Ishikawa (cell line): Measurements from ENCODE around the gene PHIP.

ENCODE experiments used
- CEBPB ChIP-seq: IDR thresholded peaks from 2 replicates; pipeline ENCODE4 v1.6.1; 2012
- CREB1 ChIP-seq: IDR thresholded peaks from 2 replicates; pipeline ENCODE4 v1.6.1; 2012; ENCODE audit warnings: low read depth
- EGR1 ChIP-seq: IDR thresholded peaks from 2 replicates; pipeline ENCODE4 v1.6.1; 2012
- EP300 ChIP-seq: IDR thresholded peaks from 2 replicates; pipeline ENCODE4 v1.6.1; 2012; ENCODE audit warnings: borderline replicate concordance
- FOXM1 ChIP-seq: IDR thresholded peaks from 2 replicates; pipeline ENCODE4 v1.6.1; 2012; ENCODE audit warnings: low read depth, borderline replicate concordance
- NFIC ChIP-seq: IDR thresholded peaks from 2 replicates; pipeline ENCODE4 v1.6.1; 2012
- RAD21 ChIP-seq: IDR thresholded peaks from 2 replicates; pipeline ENCODE4 v1.6.1; 2012; ENCODE audit warnings: low read depth
- REST ChIP-seq: IDR thresholded peaks from 2 replicates; pipeline ENCODE4 v1.6.1; 2012; ENCODE audit warnings: low read depth, mild to moderate bottlenecking
- TAF1 ChIP-seq: IDR thresholded peaks from 2 replicates; pipeline ENCODE4 v1.6.1; 2012; ENCODE audit warnings: low read depth, mild to moderate bottlenecking
- TCF12 ChIP-seq: IDR thresholded peaks from 2 replicates; pipeline ENCODE4 v1.6.1; 2012; ENCODE audit warnings: low read depth
- TEAD4 ChIP-seq: IDR thresholded peaks from 2 replicates; pipeline ENCODE4 v1.6.1; 2012
- YY1 ChIP-seq: IDR thresholded peaks from 2 replicates; pipeline ENCODE4 v1.6.1; 2012; ENCODE audit warnings: low read depth
- ZBTB7A ChIP-seq: IDR thresholded peaks from 2 replicates; pipeline ENCODE4 v1.6.1; 2012; ENCODE audit warnings: low read depth
- TF ChIP-seq, protein P1 (sequence below): IDR thresholded peaks from 2 replicates; pipeline ENCODE4 v1.6.1; 2012
- TF ChIP-seq, protein P2 (sequence below): IDR thresholded peaks from 2 replicates; pipeline ENCODE4 v1.6.1; 2012

The PHIP gene

GRCh38 chr6:79004239-79004638 lies 73.8 kb downstream of the PHIP start:
- TF ChIP-seq EGR1 (no peak), TCF12 (no peak), ZBTB7A (no peak), TEAD4 (no peak), EP300 (no peak), YY1 (no peak), NFIC (no peak)
- TF ChIP-seq, protein P1, sequence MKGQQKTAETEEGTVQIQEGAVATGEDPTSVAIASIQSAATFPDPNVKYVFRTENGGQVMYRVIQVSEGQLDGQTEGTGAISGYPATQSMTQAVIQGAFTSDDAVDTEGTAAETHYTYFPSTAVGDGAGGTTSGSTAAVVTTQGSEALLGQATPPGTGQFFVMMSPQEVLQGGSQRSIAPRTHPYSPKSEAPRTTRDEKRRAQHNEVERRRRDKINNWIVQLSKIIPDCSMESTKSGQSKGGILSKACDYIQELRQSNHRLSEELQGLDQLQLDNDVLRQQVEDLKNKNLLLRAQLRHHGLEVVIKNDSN, result no peak

DNA sequence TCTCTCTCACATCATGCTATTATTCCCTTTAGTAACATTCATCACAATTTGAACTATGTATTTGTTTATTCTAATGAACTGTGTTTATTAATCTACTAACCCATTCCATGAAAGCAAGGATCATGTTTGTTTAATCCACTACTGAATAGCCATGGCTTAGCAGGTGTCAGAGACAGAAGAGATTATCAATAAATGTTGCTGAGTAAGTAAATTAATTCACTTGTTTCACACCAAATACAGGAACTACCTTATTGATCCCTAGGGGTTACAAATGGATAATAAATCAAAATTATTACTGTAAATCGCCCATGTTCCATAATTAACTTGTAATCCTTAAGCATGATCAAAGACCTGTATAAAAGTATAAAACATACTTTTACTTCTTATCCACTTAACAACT lies 76.6 kb downstream of the PHIP start:
- TF ChIP-seq TEAD4 (no peak), TAF1 (no peak), RAD21 (no peak), YY1 (no peak), TCF12 (no peak), CREB1 (no peak), CEBPB (no peak), ZBTB7A (no peak), REST (no peak), NFIC (no peak), FOXM1 (no peak), EGR1 (no peak)
- TF ChIP-seq, protein P2, sequence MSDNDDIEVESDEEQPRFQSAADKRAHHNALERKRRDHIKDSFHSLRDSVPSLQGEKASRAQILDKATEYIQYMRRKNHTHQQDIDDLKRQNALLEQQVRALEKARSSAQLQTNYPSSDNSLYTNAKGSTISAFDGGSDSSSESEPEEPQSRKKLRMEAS, result no peak
- TF ChIP-seq, protein P1, result no peak

DNA sequence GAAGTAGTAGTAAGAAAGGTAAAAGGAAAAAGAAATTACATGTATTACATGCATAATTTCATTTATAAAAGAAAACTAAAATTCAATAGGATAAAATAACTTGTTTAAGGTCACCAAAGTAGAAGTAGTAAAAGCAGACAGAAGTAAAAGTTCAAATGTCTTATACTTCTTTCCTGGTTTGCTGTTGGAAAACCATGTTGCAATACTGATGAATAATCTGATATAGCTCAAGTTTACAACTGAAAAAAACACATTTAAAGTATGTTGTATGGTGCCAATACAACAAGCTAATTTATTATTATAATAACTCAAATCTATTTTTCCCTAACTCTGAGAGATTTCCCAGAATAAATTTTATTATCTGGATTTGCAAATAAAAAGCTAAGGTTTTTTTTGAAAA lies 78.3 kb downstream of the PHIP start:
- no peak for TF ChIP-seq CREB1

DNA sequence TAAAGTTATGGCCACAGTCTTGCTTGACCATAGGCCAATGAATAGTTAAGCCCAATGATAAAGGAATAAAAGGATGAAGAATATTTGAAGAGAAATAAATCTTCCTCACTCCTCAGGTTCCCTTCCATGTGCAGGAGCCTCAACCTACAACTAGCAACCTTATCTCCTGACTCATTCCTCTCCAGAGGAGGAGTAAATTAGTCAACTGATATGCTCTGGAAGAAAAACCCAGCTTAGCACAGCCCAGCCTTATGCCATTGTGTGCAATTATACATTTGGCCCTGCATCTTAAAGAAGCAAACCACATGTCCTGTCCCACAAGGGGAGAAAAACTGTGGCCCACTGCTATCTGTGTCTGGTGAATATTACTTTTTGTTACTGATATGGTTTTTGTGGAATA lies 82.1 kb downstream of the PHIP start:
- no peak for TF ChIP-seq EP300

- no peak for TF ChIP-seq FOXM1
- no peak for TF ChIP-seq YY1
- no peak for TF ChIP-seq NFIC
- TF ChIP-seq, protein P2, result no peak
- no peak for TF ChIP-seq CREB1
- TF ChIP-seq TCF12, result no peak
- no peak for TF ChIP-seq REST
- TF ChIP-seq, protein P1, result no peak
- TF ChIP-seq EGR1, result no peak
- no peak for TF ChIP-seq ZBTB7A
- no peak for TF ChIP-seq RAD21
- no peak for TF ChIP-seq TAF1
- no peak for TF ChIP-seq CEBPB
- TF ChIP-seq EP300, result no peak
These were observed 82.7 kb downstream of the PHIP start for GRCh38 chr6:78995346-78995745.

GRCh38 chr6:78993955-78994354 lies 84.1 kb downstream of the PHIP start:
- no peak for TF ChIP-seq NFIC
- no peak for TF ChIP-seq REST
- no peak for TF ChIP-seq FOXM1
- TF ChIP-seq EGR1, result no peak
- TF ChIP-seq CREB1, result no peak
- TF ChIP-seq EP300, result no peak
- no peak for TF ChIP-seq RAD21
- TF ChIP-seq TAF1, result no peak
- no peak for TF ChIP-seq YY1
- no peak for TF ChIP-seq TCF12
- TF ChIP-seq ZBTB7A, result no peak
- TF ChIP-seq, protein P1, result no peak
- TF ChIP-seq CEBPB, result no peak
